Measurements from ENCODE around the gene P4HA2.

DNA sequence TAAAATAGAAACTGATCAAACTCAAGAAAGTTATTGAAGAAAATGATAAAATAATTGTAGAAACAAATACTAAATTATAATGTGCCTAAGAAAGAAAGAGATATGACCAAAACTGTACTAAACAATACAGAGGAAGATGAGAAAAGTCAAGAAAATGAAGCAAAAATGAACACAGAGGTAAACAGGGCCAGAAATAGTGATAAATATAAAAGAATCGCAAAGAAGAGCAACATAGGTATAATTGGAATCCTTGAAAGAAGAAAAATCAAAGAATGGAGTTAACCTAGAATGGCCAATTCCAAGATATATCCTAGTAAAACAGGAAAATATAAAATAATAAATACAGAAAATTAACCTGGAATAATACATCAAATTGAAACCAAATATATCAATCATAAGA is 84.5 kb downstream of the P4HA2 start:
- TF ChIP-seq, protein P1, sequence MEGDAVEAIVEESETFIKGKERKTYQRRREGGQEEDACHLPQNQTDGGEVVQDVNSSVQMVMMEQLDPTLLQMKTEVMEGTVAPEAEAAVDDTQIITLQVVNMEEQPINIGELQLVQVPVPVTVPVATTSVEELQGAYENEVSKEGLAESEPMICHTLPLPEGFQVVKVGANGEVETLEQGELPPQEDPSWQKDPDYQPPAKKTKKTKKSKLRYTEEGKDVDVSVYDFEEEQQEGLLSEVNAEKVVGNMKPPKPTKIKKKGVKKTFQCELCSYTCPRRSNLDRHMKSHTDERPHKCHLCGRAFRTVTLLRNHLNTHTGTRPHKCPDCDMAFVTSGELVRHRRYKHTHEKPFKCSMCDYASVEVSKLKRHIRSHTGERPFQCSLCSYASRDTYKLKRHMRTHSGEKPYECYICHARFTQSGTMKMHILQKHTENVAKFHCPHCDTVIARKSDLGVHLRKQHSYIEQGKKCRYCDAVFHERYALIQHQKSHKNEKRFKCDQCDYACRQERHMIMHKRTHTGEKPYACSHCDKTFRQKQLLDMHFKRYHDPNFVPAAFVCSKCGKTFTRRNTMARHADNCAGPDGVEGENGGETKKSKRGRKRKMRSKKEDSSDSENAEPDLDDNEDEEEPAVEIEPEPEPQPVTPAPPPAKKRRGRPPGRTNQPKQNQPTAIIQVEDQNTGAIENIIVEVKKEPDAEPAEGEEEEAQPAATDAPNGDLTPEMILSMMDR (IDR thresholded peaks at IDR 0.05), result no peak
- no peak for TF ChIP-seq POLR2A (IDR thresholded peaks at IDR 0.05)

Data from body of pancreas (tissue), 4 donors.